Measurements from ENCODE around the gene CTSE. TPM values are rescaled to one million over a fixed set of nuclear protein-coding genes. Genes with fewer than 3 reads are reported as not detected.

CTSE gene
- not detected for total RNA-seq
- polyA plus RNA-seq (2013, experiment 1 of 2), result not detected
- polyA plus RNA-seq (2013, experiment 2 of 2), result not detected
- 0 to 0.34 (median 0) reads per million in 172 experiments for total RNA-seq

GRCh38 chr1:206023695-206024094 is at the start of gene CTSE:
TSS of gene CTSE (minus strand) at chr1:206023895. CDS start at chr1:206023791, 104 bp downstream.
- H3K27ac Mint-ChIP-seq, result no peak within 1 kb of the TSS
- TF ChIP-seq, protein P1, sequence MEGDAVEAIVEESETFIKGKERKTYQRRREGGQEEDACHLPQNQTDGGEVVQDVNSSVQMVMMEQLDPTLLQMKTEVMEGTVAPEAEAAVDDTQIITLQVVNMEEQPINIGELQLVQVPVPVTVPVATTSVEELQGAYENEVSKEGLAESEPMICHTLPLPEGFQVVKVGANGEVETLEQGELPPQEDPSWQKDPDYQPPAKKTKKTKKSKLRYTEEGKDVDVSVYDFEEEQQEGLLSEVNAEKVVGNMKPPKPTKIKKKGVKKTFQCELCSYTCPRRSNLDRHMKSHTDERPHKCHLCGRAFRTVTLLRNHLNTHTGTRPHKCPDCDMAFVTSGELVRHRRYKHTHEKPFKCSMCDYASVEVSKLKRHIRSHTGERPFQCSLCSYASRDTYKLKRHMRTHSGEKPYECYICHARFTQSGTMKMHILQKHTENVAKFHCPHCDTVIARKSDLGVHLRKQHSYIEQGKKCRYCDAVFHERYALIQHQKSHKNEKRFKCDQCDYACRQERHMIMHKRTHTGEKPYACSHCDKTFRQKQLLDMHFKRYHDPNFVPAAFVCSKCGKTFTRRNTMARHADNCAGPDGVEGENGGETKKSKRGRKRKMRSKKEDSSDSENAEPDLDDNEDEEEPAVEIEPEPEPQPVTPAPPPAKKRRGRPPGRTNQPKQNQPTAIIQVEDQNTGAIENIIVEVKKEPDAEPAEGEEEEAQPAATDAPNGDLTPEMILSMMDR (IDR thresholded peaks at IDR 0.05), result no peak

DNA sequence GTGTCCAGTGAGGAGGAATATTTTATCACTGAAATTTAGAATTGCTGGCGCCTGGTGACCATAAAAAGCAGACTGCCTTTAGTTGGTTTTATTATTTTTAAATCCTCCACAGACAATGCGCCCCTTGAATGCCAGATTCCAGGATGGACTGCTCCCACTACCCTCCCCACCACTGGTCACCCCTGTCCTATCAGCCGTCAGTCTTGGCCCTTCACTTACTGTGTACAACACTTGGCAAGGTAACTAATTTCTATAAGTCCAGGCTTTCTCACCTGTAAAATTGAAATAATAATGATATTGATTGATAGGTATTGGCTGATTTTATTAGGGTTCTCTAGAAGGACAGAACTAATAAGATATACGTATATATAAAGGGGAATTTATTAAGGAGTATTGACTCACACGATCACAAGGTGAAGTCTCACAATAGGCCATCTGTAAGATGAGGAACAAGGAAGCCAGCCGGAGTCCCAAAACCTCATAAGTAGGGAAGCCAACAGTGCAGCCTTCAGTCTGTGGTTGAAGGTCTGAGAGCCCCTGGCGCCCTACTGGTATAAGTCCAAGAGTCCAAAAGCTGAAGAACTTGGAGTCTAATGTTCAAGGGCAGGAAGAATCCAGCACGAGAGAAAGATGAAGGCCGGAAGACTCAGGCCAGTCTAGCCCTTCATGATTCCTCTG is 47.1 kb upstream of the CTSE start:
- Histone ChIP-seq H3K36me3 (ENCODE audit: insufficient read depth, low read length) (no peaks in the 10 kb centered on the region), H3K9me3 (ENCODE audit: control insufficient read depth in 1 of 2, insufficient read depth in 1 of 2, low read length in 2 of 2) (no peaks in the 10 kb centered on the region), H3K4me3 (ENCODE audit: low read length) (no peak overlapping the region), H3K27ac (ENCODE audit: low read depth in 1 of 2, low read length in 2 of 2) (no peak overlapping the region), H3K27me3 (ENCODE audit: control insufficient read depth in 1 of 2, insufficient read depth in 2 of 2, low read length in 2 of 2) (no peaks in the 10 kb centered on the region), H3K4me1 (ENCODE audit: insufficient read depth, low read length) (peaks cover 7% of the 10 kb centered on the region)
- Mint-ChIP-seq H3K27ac (no peak overlapping the region), H3K36me3 (ENCODE audit: low read depth) (no peaks in the 10 kb centered on the region), H3K4me3 (no peak overlapping the region), H3K4me1 (ENCODE audit: low read depth) (peaks cover 14% of the 10 kb centered on the region), H3K9me3 (no peaks in the 10 kb centered on the region), H3K27me3 (no peaks in the 10 kb centered on the region)
- no peak for ATAC-seq (ENCODE audit: poor library complexity)
- ChIA-PET CTCF (no interaction called here), POLR2A (no interaction called here)
- intact Hi-C loops (cut with DNase I, micrococcal nuclease), result no loop called here
- no peak for DNase-seq
- TF ChIP-seq, protein P1 (IDR thresholded peaks at IDR 0.05), result no peak

More at GRCh38 chr1:206023695-206024094, at the start of gene CTSE:
- Mint-ChIP-seq H3K36me3 (ENCODE audit: low read depth) (no peaks in the 10 kb centered on the region), H3K4me1 (ENCODE audit: low read depth) (no peaks in the 10 kb centered on the region), H3K9me3 (no peaks in the 10 kb centered on the region), H3K4me3 (no peak within 1 kb of the TSS), H3K27me3 (peaks cover 3% of the 10 kb centered on the region)
- no peak for ATAC-seq (ENCODE audit: poor library complexity)
- ChIA-PET POLR2A (no interaction called here), CTCF (interaction anchor here (1.2 kb wide), 1 partner anchor 79 kb away, joined by 4 read pairs; no protein-coding TSS in a partner anchor)
- H3K9me3 ChIP-seq (ENCODE audit: control insufficient read depth in 1 of 2, insufficient read depth in 1 of 2, low read length in 2 of 2), result no peaks in the 10 kb centered on the region
- H3K36me3 ChIP-seq (ENCODE audit: insufficient read depth, low read length), result no peaks in the 10 kb centered on the region
- intact Hi-C loops (cut with DNase I, micrococcal nuclease), result no loop called here
- no peaks in the 10 kb centered on the region for H3K4me1 ChIP-seq (ENCODE audit: insufficient read depth, low read length)
- H3K27me3 ChIP-seq (ENCODE audit: control insufficient read depth in 1 of 2, insufficient read depth in 2 of 2, low read length in 2 of 2), result no peaks in the 10 kb centered on the region
- no peak for DNase-seq
- H3K27ac ChIP-seq (ENCODE audit: low read depth in 1 of 2, low read length in 2 of 2), result no peak within 1 kb of the TSS
- H3K4me3 ChIP-seq (ENCODE audit: low read length), result no peak within 1 kb of the TSS

DNA sequence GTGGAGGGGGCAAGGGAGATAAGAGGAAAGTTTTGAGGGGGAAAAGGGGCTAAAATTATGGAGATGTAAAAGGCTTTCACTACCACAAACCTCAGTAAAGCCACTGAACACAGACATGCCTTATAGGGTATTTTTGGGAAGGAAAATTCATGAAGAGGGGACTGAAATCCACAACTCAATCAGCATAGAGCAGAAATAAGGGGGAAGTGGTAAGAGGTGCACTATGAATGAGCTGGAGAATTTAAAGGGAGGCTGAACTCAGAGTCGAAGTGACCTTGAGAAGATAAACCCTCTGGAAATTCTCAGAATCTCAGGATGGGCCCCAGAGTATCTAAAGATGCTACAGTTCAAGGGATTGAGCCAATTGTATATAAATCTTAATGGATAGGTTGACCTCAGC is 44.6 kb upstream of the CTSE start:
- intact Hi-C loops (cut with DNase I, micrococcal nuclease), result no loop called here
- CTCF ChIA-PET, result no interaction called here
- peaks cover 14% of the 10 kb centered on the region for H3K4me1 Mint-ChIP-seq (ENCODE audit: low read depth)
- Histone ChIP-seq H3K9me3 (ENCODE audit: control insufficient read depth in 1 of 2, insufficient read depth in 1 of 2, low read length in 2 of 2) (peaks cover 0 to 2% of the 10 kb centered on the region in 2 experiments), H3K36me3 (ENCODE audit: insufficient read depth, low read length) (no peaks in the 10 kb centered on the region), H3K27ac (ENCODE audit: low read depth in 1 of 2, low read length in 2 of 2) (no peak overlapping the region), H3K27me3 (ENCODE audit: control insufficient read depth in 1 of 2, insufficient read depth in 2 of 2, low read length in 2 of 2) (no peaks in the 10 kb centered on the region), H3K4me3 (ENCODE audit: low read length) (no peak overlapping the region), H3K4me1 (ENCODE audit: insufficient read depth, low read length) (peaks cover 7% of the 10 kb centered on the region)
- TF ChIP-seq, protein P1 (IDR thresholded peaks at IDR 0.05), result no peak
- H3K27ac Mint-ChIP-seq, result no peak overlapping the region
- no peaks in the 10 kb centered on the region for H3K36me3 Mint-ChIP-seq (ENCODE audit: low read depth)
- DNase-seq (no peak), ATAC-seq (ENCODE audit: poor library complexity) (no peak)
- H3K27me3 Mint-ChIP-seq, result no peaks in the 10 kb centered on the region
- no peak overlapping the region for H3K4me3 Mint-ChIP-seq
- POLR2A ChIA-PET, result no interaction called here
- H3K9me3 Mint-ChIP-seq, result no peaks in the 10 kb centered on the region
